Lower leg skin (tissue), 3 donors: ENCODE data around the gene C12orf56.

Experiments used
- POLR2A ChIP-seq, 2 donors: fragments of 450-650 bp; IDR thresholded peaks; one replicate each; pipeline ENCODE4 v1.6.1; 2016 to 2017; ENCODE audit warnings: antibody characterized with exemption in 2 of 2, mild to moderate bottlenecking in 1 of 2, moderate library complexity in 1 of 2
- TF ChIP-seq, protein P1 (sequence below), 3 donors: fragments of 450-650 bp; IDR thresholded peaks; one replicate each; pipeline ENCODE4 v1.5.1; 2016; ENCODE audit warnings: antibody characterized with exemption in 3 of 3, mild to moderate bottlenecking in 3 of 3, moderate library complexity in 2 of 3

DNA sequence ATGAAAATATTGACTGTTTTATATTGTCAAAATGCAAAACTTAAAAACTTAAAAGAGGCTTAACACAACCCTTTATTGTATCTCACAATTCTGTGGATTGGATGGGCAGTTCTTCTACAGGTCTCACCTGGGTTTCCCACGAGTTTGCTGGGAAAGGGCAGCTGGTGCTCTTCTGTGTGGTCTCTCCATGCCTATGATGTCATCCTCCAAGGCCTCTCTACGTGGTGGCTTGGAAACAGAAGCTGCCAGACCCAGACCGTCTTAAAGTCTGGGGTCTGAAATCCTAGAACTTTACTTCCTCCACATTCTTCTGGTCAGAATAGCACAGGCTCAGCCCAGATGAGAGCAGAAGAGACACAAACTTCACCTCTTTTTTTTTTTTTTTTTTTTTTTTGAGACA lies 132.0 kb downstream of the C12orf56 start:
- TF ChIP-seq, protein P1, sequence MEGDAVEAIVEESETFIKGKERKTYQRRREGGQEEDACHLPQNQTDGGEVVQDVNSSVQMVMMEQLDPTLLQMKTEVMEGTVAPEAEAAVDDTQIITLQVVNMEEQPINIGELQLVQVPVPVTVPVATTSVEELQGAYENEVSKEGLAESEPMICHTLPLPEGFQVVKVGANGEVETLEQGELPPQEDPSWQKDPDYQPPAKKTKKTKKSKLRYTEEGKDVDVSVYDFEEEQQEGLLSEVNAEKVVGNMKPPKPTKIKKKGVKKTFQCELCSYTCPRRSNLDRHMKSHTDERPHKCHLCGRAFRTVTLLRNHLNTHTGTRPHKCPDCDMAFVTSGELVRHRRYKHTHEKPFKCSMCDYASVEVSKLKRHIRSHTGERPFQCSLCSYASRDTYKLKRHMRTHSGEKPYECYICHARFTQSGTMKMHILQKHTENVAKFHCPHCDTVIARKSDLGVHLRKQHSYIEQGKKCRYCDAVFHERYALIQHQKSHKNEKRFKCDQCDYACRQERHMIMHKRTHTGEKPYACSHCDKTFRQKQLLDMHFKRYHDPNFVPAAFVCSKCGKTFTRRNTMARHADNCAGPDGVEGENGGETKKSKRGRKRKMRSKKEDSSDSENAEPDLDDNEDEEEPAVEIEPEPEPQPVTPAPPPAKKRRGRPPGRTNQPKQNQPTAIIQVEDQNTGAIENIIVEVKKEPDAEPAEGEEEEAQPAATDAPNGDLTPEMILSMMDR (IDR thresholded peaks at IDR 0.05), result no peak
- no peak for TF ChIP-seq POLR2A (IDR thresholded peaks at IDR 0.05)
